HG02642 (cell line): ENCODE results near the gene TMEM263.
"Not testable (repeated sequence)": the region's sequence is repeated elsewhere in the genome, so short reads cannot be mapped to it uniquely, and the experiment has no call there.

ENCODE experiments used
- ATAC-seq: cut with Tn5 transposase; IDR thresholded peaks from one replicate; pipeline ENCODE4 v1.9.1; 2021; ENCODE audit warnings: mild to moderate bottlenecking; ENCODE audit not compliant: unreplicated experiment, poor library complexity

Gene TMEM263

DNA sequence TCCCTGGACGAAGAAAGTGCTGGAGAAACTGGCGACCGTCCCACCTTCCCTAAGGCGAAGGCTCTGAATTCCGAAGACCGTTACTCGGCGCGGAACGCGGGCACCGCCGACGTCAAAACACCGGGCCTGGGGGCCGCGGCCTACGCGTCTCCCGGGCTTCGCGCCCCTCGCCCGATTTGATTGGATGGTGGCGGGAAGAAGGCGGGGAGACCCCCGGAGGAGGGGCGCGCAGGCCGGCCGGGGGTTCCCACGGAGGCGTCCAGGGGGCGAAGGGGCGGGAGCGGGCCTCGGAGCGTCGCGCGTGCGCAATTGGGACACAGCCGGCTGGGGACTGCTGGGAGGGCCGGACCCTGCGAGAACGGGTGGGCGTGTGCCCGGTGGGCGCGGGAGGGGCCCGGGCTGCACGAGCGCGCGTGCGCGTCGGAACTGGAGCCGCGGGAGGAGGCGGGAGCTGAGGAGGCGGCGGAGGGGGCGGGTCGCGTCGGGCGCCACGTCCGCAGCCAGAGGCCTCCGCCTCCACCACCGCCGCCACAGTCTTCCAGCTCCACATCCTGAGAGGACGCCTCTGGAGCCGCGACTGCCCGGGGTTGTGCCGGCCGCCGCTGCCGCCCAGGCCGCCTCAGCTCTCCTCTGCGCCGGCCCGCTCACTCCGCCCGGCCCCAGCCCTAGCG is at the start of gene TMEM263:
Gene TMEM263, plus strand, starts transcription at position 531 of the 671 bp plus-strand sequence. CDS start 11,210 bp downstream, outside the sequence.
- peak; percentile 90 for ATAC-seq

- ATAC-seq: no peak
Observed at GRCh38 chr12:106906715-106907114, 49.0 kb upstream of the TMEM263 start.

DNA sequence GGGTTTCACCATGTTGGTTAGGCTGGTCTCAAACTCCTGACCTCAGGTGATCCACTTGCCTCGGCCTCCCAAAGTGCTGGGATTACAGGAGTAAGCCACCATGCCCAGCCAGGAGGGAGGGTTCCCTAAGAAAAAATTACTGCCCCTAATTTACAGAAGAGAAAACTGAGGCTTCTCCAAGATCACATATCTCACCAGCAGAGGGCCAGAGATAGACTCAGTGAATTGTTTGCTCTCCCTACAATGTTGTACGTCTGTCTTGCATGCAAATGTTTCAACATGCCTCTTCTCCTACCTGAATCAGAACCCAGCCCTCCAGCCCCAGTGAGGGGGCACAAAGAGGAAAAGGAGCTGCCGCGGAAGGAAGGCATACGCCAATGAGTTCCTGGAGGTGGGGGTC is 48.3 kb upstream of the TMEM263 start:
- no peak for ATAC-seq

DNA sequence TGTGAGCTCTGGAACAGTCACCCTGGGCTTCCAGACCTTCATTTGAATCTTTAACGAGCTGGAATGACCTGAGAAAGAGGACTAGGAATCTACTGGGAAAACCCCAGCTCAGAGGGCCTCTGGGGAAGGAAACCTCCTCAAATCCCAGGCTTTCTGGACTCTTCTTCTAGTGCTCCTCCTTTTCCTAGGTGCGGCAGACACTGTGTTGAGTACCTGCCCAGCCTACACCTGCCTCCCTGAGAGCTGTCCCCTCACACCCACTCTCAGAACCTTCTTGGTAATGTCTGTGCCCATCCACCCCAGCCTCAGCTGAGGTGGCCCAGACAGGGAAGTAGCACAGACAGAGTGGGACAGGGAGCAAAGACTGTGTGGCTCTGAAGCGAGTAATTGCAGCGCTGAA is 47.9 kb upstream of the TMEM263 start:
- ATAC-seq: no peak

- no peak for ATAC-seq
Observed at GRCh38 chr12:106908561-106908960, 47.1 kb upstream of the TMEM263 start.

DNA sequence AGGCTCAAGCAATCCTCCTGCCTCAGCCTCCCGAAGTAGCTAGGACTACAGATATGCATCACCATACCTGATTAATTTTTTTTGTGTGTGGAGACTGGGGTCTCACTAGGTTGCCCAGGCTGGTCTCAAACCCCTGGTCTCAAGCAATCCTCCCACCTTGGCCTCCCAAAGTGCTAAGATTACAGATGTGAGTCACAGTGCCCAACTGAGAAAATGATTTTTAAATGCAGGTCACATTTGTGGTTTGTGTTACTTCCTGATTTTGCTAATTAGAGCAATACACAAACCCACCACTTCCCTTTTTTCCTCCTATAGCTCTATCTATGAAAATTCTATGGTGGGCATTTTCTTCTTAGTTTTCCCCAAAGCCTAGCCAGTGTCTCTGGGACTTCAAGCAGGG is 45.5 kb upstream of the TMEM263 start:
- ATAC-seq: peak; percentile 60

- no peak for ATAC-seq
Observed at GRCh38 chr12:106911581-106911980, 44.1 kb upstream of the TMEM263 start.

GRCh38 chr12:106913456-106913855 is 42.3 kb upstream of the TMEM263 start:
- no peak for ATAC-seq

DNA sequence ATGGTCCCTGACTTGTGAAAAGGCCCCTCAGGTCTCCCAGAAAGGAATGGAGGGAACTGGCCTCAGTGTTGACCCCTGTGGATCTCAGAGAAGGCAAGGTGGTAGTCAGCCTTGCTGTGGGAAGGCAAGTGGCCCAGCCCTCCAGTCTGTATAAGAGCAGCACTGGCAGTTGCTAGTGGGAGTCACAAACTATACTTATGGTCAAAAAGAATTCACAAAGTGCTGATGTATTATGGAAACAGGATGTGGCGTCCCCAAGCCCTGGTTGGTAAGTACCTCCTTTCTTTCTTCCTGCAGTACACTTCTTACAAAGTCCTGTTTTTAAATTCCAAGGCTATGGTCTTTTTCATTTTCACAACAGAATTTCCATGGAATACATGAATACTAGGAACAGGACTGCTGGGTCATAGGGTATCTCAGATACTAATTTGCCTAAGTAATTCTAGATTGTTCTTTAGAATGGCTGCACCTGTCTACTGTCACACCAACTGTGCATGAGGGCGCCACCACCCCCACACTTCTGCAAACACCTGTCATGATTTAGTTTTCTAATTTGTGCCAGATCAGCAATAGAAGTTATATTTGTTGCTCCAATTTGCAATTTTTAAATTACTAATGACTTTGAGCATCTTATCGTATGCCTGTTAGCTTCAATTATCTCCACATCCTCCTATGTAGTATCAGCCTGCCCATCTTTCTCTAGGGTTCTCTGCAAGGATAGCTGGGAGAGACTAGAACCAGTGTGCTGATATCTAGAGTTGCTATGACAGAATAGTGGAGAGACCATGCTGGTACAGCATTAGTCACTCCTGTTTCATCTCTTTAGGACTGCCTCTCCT is 40.7 kb upstream of the TMEM263 start:
- peak; percentile 59 for ATAC-seq

GRCh38 chr12:106915635-106916026 is 40.1 kb upstream of the TMEM263 start:
- no peak for ATAC-seq

- no peak for ATAC-seq
Observed at GRCh38 chr12:106917503-106917902, 38.2 kb upstream of the TMEM263 start.

DNA sequence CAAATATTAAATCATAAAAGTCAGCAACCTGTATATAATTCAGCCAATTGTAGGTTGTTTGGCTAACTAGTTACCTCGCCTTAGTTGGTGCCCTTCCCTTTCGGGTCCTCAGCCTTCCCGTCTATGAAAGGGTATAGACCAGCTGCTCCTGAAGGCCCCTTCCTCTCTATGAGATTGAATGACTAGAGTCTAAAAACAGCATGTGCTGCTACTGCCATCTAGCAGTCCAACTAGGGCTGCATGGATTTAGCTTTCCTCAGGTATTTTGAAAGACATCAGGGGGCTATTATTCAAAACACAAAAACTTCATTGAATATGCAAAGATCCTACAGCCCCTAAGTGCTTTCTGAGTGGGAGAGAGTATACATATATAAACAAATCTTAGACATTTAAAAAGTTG is 37.0 kb upstream of the TMEM263 start:
- no peak for ATAC-seq

DNA sequence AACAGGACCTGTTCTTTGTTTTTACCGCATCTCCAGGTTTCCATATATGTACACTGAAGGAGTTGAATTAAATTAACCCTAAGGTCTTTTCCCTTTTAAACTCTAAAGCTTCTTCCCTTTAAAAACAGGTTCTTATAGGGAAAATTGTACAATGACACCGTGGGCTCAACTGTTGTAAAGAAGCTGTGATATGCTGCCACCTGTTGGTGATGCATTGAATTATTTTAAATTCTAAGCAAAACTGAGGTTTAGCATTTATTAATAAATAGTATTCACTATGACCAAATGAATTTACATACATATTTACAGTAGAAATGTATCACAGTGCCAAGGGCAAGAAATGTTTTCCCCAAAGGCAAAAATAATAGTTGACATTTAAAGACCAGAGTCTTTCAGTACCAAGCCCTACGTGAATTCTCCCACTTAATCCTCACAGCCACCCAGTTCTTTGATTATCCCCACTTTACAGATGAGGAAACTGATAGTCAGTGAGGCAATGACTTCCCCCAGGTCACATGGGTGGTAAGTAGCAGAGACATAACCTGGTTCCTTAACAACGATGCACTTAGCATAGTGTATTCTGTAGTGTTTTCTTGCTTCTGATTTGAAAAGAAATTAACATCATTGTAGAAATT is 35.7 kb upstream of the TMEM263 start:
- ATAC-seq: no peak

- not testable (repeated sequence) for ATAC-seq
Observed at GRCh38 chr12:106921976-106922375, 33.7 kb upstream of the TMEM263 start.

DNA sequence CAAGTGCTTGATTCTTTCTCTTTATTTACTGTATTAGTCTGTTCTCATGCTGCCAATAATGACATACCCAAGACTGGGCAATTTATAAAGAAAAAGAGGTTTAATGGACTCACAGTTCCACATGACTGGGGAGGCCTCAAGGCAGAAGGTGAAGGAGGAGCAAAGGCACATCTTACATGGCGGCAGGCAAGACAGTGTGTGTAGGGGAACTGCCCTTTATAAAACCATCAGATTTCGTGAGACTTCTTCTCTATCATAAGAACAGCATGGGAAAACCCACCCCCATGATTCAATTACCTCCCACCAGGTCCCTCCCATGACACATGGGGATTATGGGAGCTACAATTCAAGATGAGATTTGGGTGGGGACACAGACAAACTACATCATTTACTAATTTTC is 32.1 kb upstream of the TMEM263 start:
- ATAC-seq: not testable (repeated sequence)

GRCh38 chr12:106924268-106924861 is 31.3 kb upstream of the TMEM263 start:
- ATAC-seq: no peak

GRCh38 chr12:106926657-106927056 is 29.1 kb upstream of the TMEM263 start:
- no peak for ATAC-seq

DNA sequence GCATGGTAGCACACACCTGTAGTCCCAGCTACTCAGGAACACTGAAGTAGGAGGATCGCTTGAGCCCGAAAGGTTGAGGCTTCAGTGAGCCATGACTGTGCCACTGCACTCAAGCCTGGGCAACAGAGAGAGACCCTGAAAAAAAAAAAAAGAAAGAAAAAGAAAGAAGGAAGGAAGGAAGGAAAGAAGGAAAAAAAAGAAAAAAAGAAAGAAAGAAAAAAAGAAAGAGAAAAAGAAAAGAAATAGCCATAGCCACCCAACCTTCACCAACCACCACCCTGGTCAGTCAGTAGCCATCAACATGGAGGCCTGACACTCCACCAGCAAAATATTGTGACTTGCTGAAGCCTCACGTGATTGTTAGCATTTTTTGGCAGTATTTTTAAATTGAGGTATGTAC is 21.4 kb upstream of the TMEM263 start:
- no peak for ATAC-seq

- ATAC-seq: no peak
Observed at GRCh38 chr12:106941481-106942156, 14.1 kb upstream of the TMEM263 start.

- no peak for ATAC-seq
Observed at GRCh38 chr12:106942775-106943174, 12.9 kb upstream of the TMEM263 start.
